ENCODE measurements around the gene MEMO1. TPM values are rescaled to one million over a fixed set of nuclear protein-coding genes. Genes with fewer than 3 reads are reported as not detected.
"Not testable (repeated sequence)": the region's sequence is repeated elsewhere in the genome, so short reads cannot be mapped to it uniquely, and the experiment has no call there.

Gene MEMO1
- total RNA-seq, 1 donor from 2014 or later = 50.2 TPM

- intact Hi-C loops (cut with micrococcal nuclease) = no loop called here
Measured at GRCh38 chr2:31919499-31919898, 91.3 kb downstream of the MEMO1 start.

GRCh38 chr2:31909661-31910060 is 101.1 kb downstream of the MEMO1 start:
- intact Hi-C loops (cut with micrococcal nuclease) = no loop called here

- intact Hi-C loops (cut with micrococcal nuclease) = not testable (repeated sequence)
Measured at GRCh38 chr2:31907491-31907890, 103.3 kb downstream of the MEMO1 start.

GRCh38 chr2:31903109-31903780 is 107.6 kb downstream of the MEMO1 start:
- intact Hi-C loops (cut with micrococcal nuclease) = no loop called here

- intact Hi-C loops (cut with micrococcal nuclease) = no loop called here
Measured at GRCh38 chr2:31901900-31902299, 108.9 kb downstream of the MEMO1 start.

GRCh38 chr2:31900156-31900555 is 110.7 kb downstream of the MEMO1 start:
- intact Hi-C loops (cut with micrococcal nuclease) = not testable (repeated sequence)

GRCh38 chr2:31898346-31898745 is 112.5 kb downstream of the MEMO1 start:
- intact Hi-C loops (cut with micrococcal nuclease) = not testable (repeated sequence)

- intact Hi-C loops (cut with micrococcal nuclease) = not testable (repeated sequence)
Measured at GRCh38 chr2:31897340-31897739, 113.5 kb downstream of the MEMO1 start.

- intact Hi-C loops (cut with micrococcal nuclease) = no loop called here
Measured at GRCh38 chr2:31896293-31896692, 114.5 kb downstream of the MEMO1 start.

- intact Hi-C loops (cut with micrococcal nuclease) = no loop called here
Measured at GRCh38 chr2:31894656-31895055, 116.2 kb downstream of the MEMO1 start.

- intact Hi-C loops (cut with micrococcal nuclease) = no loop called here
Measured at GRCh38 chr2:31893094-31893493, 117.7 kb downstream of the MEMO1 start.

GRCh38 chr2:31889044-31889443 is 121.8 kb downstream of the MEMO1 start:
- intact Hi-C loops (cut with micrococcal nuclease) = loop anchor here (10.0 kb wide), 1 partner anchor 246 kb away; no protein-coding TSS in a partner anchor

- intact Hi-C loops (cut with micrococcal nuclease) = loop anchor here (10.0 kb wide), 1 partner anchor 246 kb away; no protein-coding TSS in a partner anchor
Measured at GRCh38 chr2:31888550-31888949, 122.3 kb downstream of the MEMO1 start.

- intact Hi-C loops (cut with micrococcal nuclease) = loop anchor here (1.0 to 10.0 kb wide), 2 partner anchors 123 to 248 kb away; no protein-coding TSS in a partner anchor
Measured at GRCh38 chr2:31886700-31887099, 124.1 kb downstream of the MEMO1 start.

- intact Hi-C loops (cut with micrococcal nuclease) = no loop called here
Measured at GRCh38 chr2:31877008-31877407, 133.8 kb downstream of the MEMO1 start.

GRCh38 chr2:31874071-31874470 is 136.7 kb downstream of the MEMO1 start:
- intact Hi-C loops (cut with micrococcal nuclease) = no loop called here

GRCh38 chr2:31865215-31865614 is 145.6 kb downstream of the MEMO1 start:
- intact Hi-C loops (cut with micrococcal nuclease) = no loop called here

GRCh38 chr2:31863867-31864266 is 146.9 kb downstream of the MEMO1 start:
- intact Hi-C loops (cut with micrococcal nuclease) = no loop called here

GRCh38 chr2:31863015-31863656 is 147.7 kb downstream of the MEMO1 start:
- intact Hi-C loops (cut with micrococcal nuclease) = not testable (repeated sequence)

GRCh38 chr2:31859959-31860358 is 150.8 kb downstream of the MEMO1 start:
- intact Hi-C loops (cut with micrococcal nuclease) = no loop called here

GRCh38 chr2:31853521-31853920 is 157.3 kb downstream of the MEMO1 start:
- intact Hi-C loops (cut with micrococcal nuclease) = no loop called here

GRCh38 chr2:31842150-31842549 is 168.7 kb downstream of the MEMO1 start:
- intact Hi-C loops (cut with micrococcal nuclease) = not testable (repeated sequence)

GRCh38 chr2:31835450-31835849 is 175.4 kb downstream of the MEMO1 start:
- intact Hi-C loops (cut with micrococcal nuclease) = no loop called here

Data from T-helper 1 cell treated with Interleukin-12 subunit alpha and Interleukin-12 subunit beta and Interleukin-4 antibody, amounts not matched to agents 30 ng/mL and 1 ng/mL, for 36 hours (primary cell).